ENCODE measurements around the gene EME1.

EME1 gene

DNA sequence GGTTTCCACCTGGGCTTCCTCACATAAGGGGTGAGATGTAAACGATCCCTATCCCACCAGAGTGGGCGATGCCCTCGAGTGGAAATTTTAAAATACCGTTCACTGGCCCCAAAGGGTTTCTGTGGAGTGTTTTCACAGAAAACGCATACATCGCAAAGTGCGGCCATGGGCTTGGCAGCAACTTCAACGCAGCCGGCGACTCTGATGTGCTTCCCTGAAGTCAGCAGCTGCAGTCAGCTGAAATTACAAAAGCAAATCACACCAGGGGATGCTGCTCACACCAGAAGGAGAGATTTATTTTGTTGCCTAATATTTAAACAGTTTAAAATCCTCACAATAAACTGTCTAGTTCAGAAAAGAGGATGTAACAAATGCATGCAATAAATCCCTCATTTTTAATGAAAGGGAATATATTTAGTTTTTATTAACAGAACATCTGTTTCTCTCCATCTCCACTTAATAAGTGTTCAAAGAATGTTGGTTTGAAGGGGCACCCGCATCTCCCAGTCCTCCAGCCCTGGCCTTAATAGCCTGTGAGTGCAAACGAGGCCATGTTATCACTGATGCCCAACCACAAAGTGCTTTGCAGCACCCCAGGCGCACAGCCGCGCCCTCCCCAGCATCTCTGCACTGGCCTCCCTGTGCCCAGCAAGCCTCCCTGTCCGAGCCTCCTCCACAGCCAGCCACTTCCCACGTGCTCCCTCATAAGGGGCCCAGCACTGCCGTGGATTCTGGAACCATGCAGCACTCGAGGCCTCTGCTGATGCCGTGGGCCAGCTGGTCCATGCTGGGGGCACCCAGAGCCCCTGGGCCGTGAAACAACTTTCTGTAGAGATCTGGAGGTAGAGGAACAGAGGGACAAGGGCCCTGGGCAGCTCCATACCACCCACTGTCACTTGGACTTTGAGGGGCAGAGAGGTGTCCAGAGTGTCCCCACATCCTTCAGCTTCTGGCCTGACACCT is 44.4 kb upstream of the EME1 start:
- no peak overlapping the region for H3K27ac ChIP-seq (replicated peaks)
- no peak for TF ChIP-seq SPI1 (IDR thresholded peaks at IDR 0.05; ENCODE audit: borderline replicate concordance, low read depth)
- TF ChIP-seq, protein P1, sequence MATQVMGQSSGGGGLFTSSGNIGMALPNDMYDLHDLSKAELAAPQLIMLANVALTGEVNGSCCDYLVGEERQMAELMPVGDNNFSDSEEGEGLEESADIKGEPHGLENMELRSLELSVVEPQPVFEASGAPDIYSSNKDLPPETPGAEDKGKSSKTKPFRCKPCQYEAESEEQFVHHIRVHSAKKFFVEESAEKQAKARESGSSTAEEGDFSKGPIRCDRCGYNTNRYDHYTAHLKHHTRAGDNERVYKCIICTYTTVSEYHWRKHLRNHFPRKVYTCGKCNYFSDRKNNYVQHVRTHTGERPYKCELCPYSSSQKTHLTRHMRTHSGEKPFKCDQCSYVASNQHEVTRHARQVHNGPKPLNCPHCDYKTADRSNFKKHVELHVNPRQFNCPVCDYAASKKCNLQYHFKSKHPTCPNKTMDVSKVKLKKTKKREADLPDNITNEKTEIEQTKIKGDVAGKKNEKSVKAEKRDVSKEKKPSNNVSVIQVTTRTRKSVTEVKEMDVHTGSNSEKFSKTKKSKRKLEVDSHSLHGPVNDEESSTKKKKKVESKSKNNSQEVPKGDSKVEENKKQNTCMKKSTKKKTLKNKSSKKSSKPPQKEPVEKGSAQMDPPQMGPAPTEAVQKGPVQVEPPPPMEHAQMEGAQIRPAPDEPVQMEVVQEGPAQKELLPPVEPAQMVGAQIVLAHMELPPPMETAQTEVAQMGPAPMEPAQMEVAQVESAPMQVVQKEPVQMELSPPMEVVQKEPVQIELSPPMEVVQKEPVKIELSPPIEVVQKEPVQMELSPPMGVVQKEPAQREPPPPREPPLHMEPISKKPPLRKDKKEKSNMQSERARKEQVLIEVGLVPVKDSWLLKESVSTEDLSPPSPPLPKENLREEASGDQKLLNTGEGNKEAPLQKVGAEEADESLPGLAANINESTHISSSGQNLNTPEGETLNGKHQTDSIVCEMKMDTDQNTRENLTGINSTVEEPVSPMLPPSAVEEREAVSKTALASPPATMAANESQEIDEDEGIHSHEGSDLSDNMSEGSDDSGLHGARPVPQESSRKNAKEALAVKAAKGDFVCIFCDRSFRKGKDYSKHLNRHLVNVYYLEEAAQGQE (IDR thresholded peaks at IDR 0.05; ENCODE audit: insufficient replicate concordance, low read depth), result no peak
- TF ChIP-seq, protein P2, sequence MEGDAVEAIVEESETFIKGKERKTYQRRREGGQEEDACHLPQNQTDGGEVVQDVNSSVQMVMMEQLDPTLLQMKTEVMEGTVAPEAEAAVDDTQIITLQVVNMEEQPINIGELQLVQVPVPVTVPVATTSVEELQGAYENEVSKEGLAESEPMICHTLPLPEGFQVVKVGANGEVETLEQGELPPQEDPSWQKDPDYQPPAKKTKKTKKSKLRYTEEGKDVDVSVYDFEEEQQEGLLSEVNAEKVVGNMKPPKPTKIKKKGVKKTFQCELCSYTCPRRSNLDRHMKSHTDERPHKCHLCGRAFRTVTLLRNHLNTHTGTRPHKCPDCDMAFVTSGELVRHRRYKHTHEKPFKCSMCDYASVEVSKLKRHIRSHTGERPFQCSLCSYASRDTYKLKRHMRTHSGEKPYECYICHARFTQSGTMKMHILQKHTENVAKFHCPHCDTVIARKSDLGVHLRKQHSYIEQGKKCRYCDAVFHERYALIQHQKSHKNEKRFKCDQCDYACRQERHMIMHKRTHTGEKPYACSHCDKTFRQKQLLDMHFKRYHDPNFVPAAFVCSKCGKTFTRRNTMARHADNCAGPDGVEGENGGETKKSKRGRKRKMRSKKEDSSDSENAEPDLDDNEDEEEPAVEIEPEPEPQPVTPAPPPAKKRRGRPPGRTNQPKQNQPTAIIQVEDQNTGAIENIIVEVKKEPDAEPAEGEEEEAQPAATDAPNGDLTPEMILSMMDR (IDR thresholded peaks at IDR 0.05; ENCODE audit: insufficient read depth, low read length), result no peak
- TF ChIP-seq POLR2AphosphoS5 (IDR thresholded peaks at IDR 0.05; ENCODE audit: low read depth), result no peak
- no peak for TF ChIP-seq GABPA (IDR thresholded peaks at IDR 0.05; ENCODE audit: low read depth)
- no peaks in the 10 kb centered on the region for H3K27me3 ChIP-seq (ENCODE audit: insufficient read depth, poor library complexity, severe bottlenecking)
- no peak for DNase-seq (ENCODE audit: low read depth in 1 of 2, low spot score in 1 of 2)
- H3K4me3 ChIP-seq (replicated peaks; ENCODE audit: insufficient read depth, low read length), result no peak overlapping the region

DNA sequence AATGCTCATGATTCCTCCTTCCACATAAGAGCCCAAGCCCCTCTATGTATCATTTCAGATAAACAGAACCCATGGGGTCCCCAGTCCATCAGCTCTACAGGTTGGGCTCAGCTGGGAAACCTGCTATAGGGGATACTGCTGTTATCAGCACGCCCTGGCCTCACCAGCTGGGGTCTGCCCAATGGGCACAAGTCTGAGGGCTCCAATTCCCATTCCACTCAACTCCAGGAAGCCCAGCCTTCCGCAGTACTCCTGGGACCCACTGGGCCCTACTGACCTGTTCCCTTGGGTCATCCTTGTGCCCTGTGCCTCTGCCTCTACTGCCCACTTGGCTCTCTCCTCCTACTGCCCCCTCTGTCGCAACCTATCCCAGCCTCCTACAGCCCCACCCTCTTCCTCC is 43.3 kb upstream of the EME1 start:
- Histone ChIP-seq H3K27me3 (ENCODE audit: insufficient read depth, poor library complexity, severe bottlenecking) (no peaks in the 10 kb centered on the region), H3K27ac (replicated peaks) (no peak overlapping the region), H3K4me3 (replicated peaks; ENCODE audit: insufficient read depth, low read length) (no peak overlapping the region)
- TF ChIP-seq GABPA (IDR thresholded peaks at IDR 0.05; ENCODE audit: low read depth), result no peak
- TF ChIP-seq, protein P2 (IDR thresholded peaks at IDR 0.05; ENCODE audit: insufficient read depth, low read length), result no peak
- no peak for TF ChIP-seq SPI1 (IDR thresholded peaks at IDR 0.05; ENCODE audit: borderline replicate concordance, low read depth)
- no peak for TF ChIP-seq POLR2AphosphoS5 (IDR thresholded peaks at IDR 0.05; ENCODE audit: low read depth)
- TF ChIP-seq, protein P1 (IDR thresholded peaks at IDR 0.05; ENCODE audit: insufficient replicate concordance, low read depth), result no peak
- no peak for DNase-seq (ENCODE audit: low read depth in 1 of 2, low spot score in 1 of 2)

DNA sequence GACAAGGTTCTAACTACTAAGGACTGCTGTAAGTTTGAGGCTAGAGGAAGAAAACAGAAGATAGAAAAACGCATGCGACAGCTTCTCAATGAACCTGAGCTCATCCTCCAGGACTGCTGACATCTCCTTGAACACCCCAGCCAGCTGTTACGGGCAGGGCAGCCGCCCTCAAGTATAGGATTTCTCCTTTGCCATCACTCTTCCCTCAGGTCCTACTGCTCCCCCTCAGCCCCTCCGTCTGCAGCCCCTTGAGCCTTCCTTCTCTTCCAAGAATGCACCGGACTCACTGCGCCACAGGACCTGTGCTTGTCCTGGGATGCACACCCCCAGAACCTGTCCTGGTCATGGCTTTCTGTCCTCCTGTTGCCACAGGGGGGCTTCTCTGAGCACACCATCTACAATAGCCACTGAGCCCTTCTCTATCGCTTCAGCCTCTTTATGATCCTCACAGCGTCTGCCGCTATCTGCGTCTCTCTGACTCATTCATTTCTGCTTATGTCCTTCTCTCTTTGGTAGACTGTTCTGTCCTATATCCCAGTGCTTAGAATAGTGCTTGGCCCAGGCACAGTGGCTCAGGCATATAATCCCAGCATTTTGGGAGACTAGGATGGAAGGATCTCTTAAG is 42.8 kb upstream of the EME1 start:
- Histone ChIP-seq H3K4me3 (replicated peaks; ENCODE audit: insufficient read depth, low read length) (no peak overlapping the region), H3K27ac (replicated peaks) (no peak overlapping the region), H3K27me3 (ENCODE audit: insufficient read depth, poor library complexity, severe bottlenecking) (no peaks in the 10 kb centered on the region)
- TF ChIP-seq, protein P1 (IDR thresholded peaks at IDR 0.05; ENCODE audit: insufficient replicate concordance, low read depth), result no peak
- TF ChIP-seq, protein P2 (IDR thresholded peaks at IDR 0.05; ENCODE audit: insufficient read depth, low read length), result no peak
- TF ChIP-seq SPI1 (IDR thresholded peaks at IDR 0.05; ENCODE audit: borderline replicate concordance, low read depth), result no peak
- no peak for DNase-seq (ENCODE audit: low read depth in 1 of 2, low spot score in 1 of 2)

All from HL-60 (cell line).